CD4-positive, alpha-beta T cell treated with Interleukin-12 subunit alpha and Interleukin-12 subunit beta, for 1 hour (primary cell): Measurements from ENCODE around the gene SEC24D.

Experiments used
- DNase-seq: peaks from one replicate; pipeline ENCODE4 v3.0.0-alpha.2; 2020

The SEC24D gene

DNA sequence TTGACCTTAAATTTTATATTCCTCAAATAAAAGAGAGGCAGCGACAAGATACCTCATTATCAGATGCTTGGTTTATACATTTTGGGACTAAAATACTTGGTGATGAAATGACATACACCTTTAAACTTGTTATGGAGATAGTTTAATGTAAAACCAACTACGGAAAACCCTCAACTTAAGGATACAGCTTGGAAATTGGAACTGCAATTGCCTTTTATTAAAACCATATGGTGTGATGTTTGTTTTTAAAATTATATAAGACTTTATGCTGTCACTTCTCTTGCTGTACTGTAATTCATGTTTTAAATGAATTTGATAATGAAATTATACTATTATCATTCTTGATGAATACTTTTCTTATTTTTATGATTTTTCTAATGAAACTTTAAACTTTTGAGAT lies 124.9 kb downstream of the SEC24D start:
- DNase-seq, result no peak

DNA sequence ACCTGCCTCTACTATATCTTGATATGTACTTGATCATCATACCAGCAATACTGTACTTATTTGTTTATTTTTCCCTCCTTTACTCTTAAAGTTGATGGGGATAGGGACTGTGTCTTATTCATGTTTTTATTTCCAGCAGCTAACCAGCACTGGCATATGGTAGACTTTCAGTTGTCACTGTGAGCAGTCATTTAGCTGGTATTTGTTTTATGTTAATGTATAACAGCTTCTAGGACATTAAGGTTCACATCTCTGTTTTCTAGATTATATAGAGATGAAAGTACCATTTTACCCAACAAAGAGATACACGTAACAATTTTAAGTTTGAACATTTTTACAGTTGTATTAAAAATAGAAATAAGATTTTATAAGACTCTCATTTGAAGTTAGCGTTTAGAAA lies 132.8 kb downstream of the SEC24D start:
- no peak for DNase-seq

GRCh38 chr4:118684873-118685811 lies 150.8 kb downstream of the SEC24D start, which contains the start of gene METTL14:
Gene METTL14, plus strand, starts transcription at chr4:118685392. Its CDS starts 143 bp downstream, at chr4:118685535.
- peak; percentile 88 for DNase-seq

- no peak for DNase-seq
Measured at GRCh38 chr4:118683513-118683912, 152.4 kb downstream of the SEC24D start.

GRCh38 chr4:118682928-118683327 lies 153.0 kb downstream of the SEC24D start:
- peak; percentile 10 for DNase-seq

DNA sequence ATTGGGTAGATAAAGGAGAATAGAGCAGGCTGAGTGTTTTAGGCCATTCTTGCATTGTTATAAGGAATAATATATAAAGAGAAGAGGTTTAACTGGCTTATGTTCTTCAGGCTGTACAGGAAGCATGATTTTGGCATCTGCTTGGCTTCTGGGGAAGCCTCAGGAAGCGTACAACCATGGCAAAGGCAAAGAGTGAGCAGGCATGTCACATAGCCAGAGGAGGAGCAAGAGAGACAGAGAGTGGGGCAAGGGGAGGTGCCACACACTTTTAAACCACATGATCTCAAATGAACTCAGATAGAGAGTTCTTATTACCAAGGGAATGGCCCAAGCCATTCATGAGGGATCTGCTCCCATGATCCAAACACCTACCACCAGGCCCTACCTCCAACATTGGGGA lies 155.1 kb downstream of the SEC24D start:
- no peak for DNase-seq

- no peak for DNase-seq
Measured at GRCh38 chr4:118676128-118676527, 159.8 kb downstream of the SEC24D start.
